Pancreas (tissue), 10 donors: ENCODE measurements around the gene FSCB. TPM values are rescaled to one million over a fixed set of nuclear protein-coding genes. Genes with fewer than 3 reads are reported as not detected.

Experiments used
- ATAC-seq, 4 donors: fragments of 200-7000 bp; cut with Tn5 transposase; one replicate each; pipeline versions ENCODE4 v1.8.0 to v1.9.1; 2020; ENCODE audit warnings: mild to moderate bottlenecking in 4 of 4, moderate library complexity in 4 of 4
- DNase-seq, 6 donors: peaks; one replicate each; pipeline ENCODE4 v3.0.0-alpha.2; 2020
- FAIRE-seq: peaks from 2 replicates; lab custom pipeline; 2012; peaks lifted over from hg19 to GRCh38; lab: Jason Lieb, UNC
- H3K27ac ChIP-seq, 4 donors: fragments of 200-600 bp; sonication (generic); 1 replicate in 3 of 4; 2 replicates in 1 of 4; pipeline versions ENCODE4 v1.5.0 to v1.8.0; 2020
- H3K27me3 ChIP-seq, 4 donors: fragments of 200-600 bp; one replicate each; pipeline ENCODE4 v1.8.0; 2021
- H3K36me3 ChIP-seq, 3 donors: fragments of 200-600 bp; sonication (generic) in 1 of 3; one replicate each; pipeline versions ENCODE4 v1.5.0 to v1.8.0; 2020 to 2021
- H3K4me1 ChIP-seq, 3 donors: fragments of 200-600 bp; one replicate each; pipeline ENCODE4 v1.8.0; 2021
- H3K4me3 ChIP-seq, 4 donors: fragments of 200-600 bp; sonication (generic) in 2 of 4; one replicate each; pipeline versions ENCODE4 v1.5.0 to v1.8.0; 2020 to 2021
- H3K9me3 ChIP-seq, 4 donors: fragments of 200-600 bp; one replicate each; pipeline ENCODE4 v1.8.0; 2021
- WGBS, 2 donors: extraction: QIAGEN DNeasy Blood & Tissue Kit; methylation state at CpG; one replicate each; pipeline ENCODE4 v1.1.7; 2013; 5-methylcytosine and 5-hydroxymethylcytosine counted together
- intact Hi-C, 3 donors: fragments of 100-400 bp; cut with DNase I; formaldehyde crosslinking; loops; one replicate each; pipeline versions ENCODE4 v1.11.1 to v1.14.2; 2022
- polyA plus RNA-seq, 2 donors: library from polyadenylated mRNA; stranded (reverse); fragments of 200-250 nt; gene quantifications; one replicate each; pipeline ENCODE4 v1.2.3, GENCODE V29; 2013
- total RNA-seq, 6 donors: library from RNA; stranded (reverse); fragmentation: NEBNext Ultra II Directional in 4 of 6; extraction: Animal tissue kit (Norgen Biotek cat#: 25700) in 4 of 6; gene quantifications; one replicate each; pipeline versions ENCODE4 v1.2.1 to v1.2.4, GENCODE V29; 2021 to 2023
- TF ChIP-seq, protein P1 (sequence below), 4 donors: fragments of 200-600 bp; sonication (generic) in 3 of 4; IDR thresholded peaks; one replicate each; pipeline versions ENCODE4 v1.5.0 to v1.8.0; 2021; ENCODE audit warnings: antibody characterized with exemption in 4 of 4
- donor health status: healthy with polysubstance abuse.
- donor health status: DM: no; HTN: no; CAD: no; lungs with moderate emphysema.
- donor health status: DM: no; HTN: no; CAD: no.
- donor health status: control.
- donor health status: control.
- donor health status: Bipolar disorder and iron deficiency.
- donor health status: DM: yes; HTN: yes; CAD: no.
- donor health status: DM: no; HTN: no; CAD: no.
- donor health status: DM: no; HTN: no; CAD: no.
- donor health status: DM: yes; HTN: yes; CAD: no.

FSCB gene
- total and polyA plus RNA-seq, 8 donors = 0.06 TPM; not detected in 7

DNA sequence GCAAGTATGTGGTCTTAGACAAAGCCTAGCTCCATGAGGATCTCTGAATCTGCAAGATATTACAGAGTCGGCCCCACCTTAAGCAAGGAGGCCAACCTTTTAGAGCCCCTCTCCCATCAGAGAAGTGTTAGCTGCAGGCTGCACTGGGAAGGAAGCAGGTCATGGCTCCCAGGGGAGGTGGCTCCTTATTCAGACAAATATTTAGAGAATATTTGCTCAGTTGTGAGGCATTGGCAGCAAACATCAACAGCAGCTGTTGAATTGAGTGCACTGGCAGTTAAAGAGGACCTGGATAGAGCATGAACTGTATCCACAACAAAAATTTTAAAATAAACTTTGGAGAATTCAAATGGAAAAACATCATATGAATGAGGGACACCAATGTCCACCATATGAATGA is 44.7 kb downstream of the FSCB start:
- H3K9me3 ChIP-seq = no peaks in the 10 kb centered on the region
- intact Hi-C loops = no loop called here
- H3K4me3 ChIP-seq = no peak overlapping the region
- no peak for FAIRE-seq
- H3K27ac ChIP-seq = no peak overlapping the region
- H3K36me3 ChIP-seq = no peaks in the 10 kb centered on the region
- WGBS, 2 donors = 56 to 95% methylated on average over 1 of the region's 1 CpG
- H3K27me3 ChIP-seq = no peaks in the 10 kb centered on the region
- no peak for DNase-seq
- no peak for ATAC-seq
- no peaks in the 10 kb centered on the region for H3K4me1 ChIP-seq
- TF ChIP-seq, protein P1, sequence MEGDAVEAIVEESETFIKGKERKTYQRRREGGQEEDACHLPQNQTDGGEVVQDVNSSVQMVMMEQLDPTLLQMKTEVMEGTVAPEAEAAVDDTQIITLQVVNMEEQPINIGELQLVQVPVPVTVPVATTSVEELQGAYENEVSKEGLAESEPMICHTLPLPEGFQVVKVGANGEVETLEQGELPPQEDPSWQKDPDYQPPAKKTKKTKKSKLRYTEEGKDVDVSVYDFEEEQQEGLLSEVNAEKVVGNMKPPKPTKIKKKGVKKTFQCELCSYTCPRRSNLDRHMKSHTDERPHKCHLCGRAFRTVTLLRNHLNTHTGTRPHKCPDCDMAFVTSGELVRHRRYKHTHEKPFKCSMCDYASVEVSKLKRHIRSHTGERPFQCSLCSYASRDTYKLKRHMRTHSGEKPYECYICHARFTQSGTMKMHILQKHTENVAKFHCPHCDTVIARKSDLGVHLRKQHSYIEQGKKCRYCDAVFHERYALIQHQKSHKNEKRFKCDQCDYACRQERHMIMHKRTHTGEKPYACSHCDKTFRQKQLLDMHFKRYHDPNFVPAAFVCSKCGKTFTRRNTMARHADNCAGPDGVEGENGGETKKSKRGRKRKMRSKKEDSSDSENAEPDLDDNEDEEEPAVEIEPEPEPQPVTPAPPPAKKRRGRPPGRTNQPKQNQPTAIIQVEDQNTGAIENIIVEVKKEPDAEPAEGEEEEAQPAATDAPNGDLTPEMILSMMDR (IDR thresholded peaks at IDR 0.05) = no peak

GRCh38 chr14:44461811-44462210 is 45.3 kb downstream of the FSCB start:
- WGBS, 2 donors = 44 to 48% methylated on average over 2 of the region's 2 CpGs
- Histone ChIP-seq H3K9me3 (no peaks in the 10 kb centered on the region), H3K4me3 (no peak overlapping the region), H3K36me3 (no peaks in the 10 kb centered on the region), H3K4me1 (no peaks in the 10 kb centered on the region), H3K27ac (no peak overlapping the region), H3K27me3 (no peaks in the 10 kb centered on the region)
- intact Hi-C loops = no loop called here
- no peak for FAIRE-seq
- DNase-seq = no peak
- ATAC-seq = no peak
- TF ChIP-seq, protein P1 (IDR thresholded peaks at IDR 0.05) = no peak
